Spleen (tissue), 11 donors: ENCODE results near the gene KIAA1549. TPM values are rescaled to one million over a fixed set of nuclear protein-coding genes. Genes with fewer than 3 reads are reported as not detected.

Source experiments
- DNase-seq: peaks from one replicate; pipeline ENCODE4 v3.0.0-alpha.2; 2020
- H3K27ac ChIP-seq, 8 donors: fragments of 200-600 bp; sonication (generic) in 7 of 8; 1 replicate in 4 of 8; 2 replicates in 4 of 8; pipeline versions ENCODE4 v1.5.0 to v1.8.0; 2016 to 2021; ENCODE audit warnings: inconsistent platforms in 4 of 8, mild to moderate bottlenecking in 4 of 8, moderate library complexity in 1 of 8
- H3K27me3 ChIP-seq, 7 donors: fragments of 200-600 bp; sonication (generic) in 6 of 7; replicated peaks in 1 of 7; 1 replicate in 4 of 7; 2 replicates in 3 of 7; pipeline versions ENCODE4 v1.5.0 to v1.8.0; 2016 to 2021; ENCODE audit warnings: inconsistent platforms in 3 of 7, mild to moderate bottlenecking in 1 of 7
- H3K36me3 ChIP-seq, 6 donors: fragments of 200-600 bp; sonication (generic) in 5 of 6; 1 replicate in 4 of 6; 2 replicates in 2 of 6; pipeline versions ENCODE4 v1.5.0 to v1.8.0; 2016 to 2021; ENCODE audit warnings: inconsistent platforms in 2 of 6
- H3K4me1 ChIP-seq, 6 donors: fragments of 200-600 bp; sonication (generic) in 5 of 6; 1 replicate in 3 of 6; 2 replicates in 3 of 6; pipeline versions ENCODE4 v1.5.0 to v1.8.0; 2016 to 2021; ENCODE audit warnings: inconsistent platforms in 3 of 6
- H3K4me3 ChIP-seq, 8 donors: fragments of 200-600 bp; sonication (generic) in 7 of 8; 1 replicate in 4 of 8; 2 replicates in 4 of 8; pipeline versions ENCODE4 v1.5.0 to v1.8.0; 2016 to 2021; ENCODE audit warnings: inconsistent platforms in 4 of 8, mild to moderate bottlenecking in 4 of 8, moderate library complexity in 2 of 8
- H3K9me3 ChIP-seq, 8 donors: fragments of 200-600 bp; sonication (generic) in 7 of 8; 1 replicate in 4 of 8; 2 replicates in 4 of 8; pipeline versions ENCODE4 v1.5.0 to v1.8.0; 2016 to 2021; ENCODE audit warnings: inconsistent platforms in 4 of 8
- CTCF ChIP-seq, 11 experiments: fragments of 200-600 bp in 7 of 11; fragments of 450-650 bp in 4 of 11; sonication (generic) in 4 of 11; IDR thresholded peaks in 8 of 11; conservative IDR thresholded peaks in 3 of 11; 1 replicate in 7 of 11; 2 replicates in 4 of 11; pipeline versions ENCODE4 v1.4.0 to v1.8.0; 2016 to 2021; ENCODE audit warnings: antibody characterized with exemption in 11 of 11, inconsistent platforms in 4 of 11, mild to moderate bottlenecking in 1 of 11
- POLR2A ChIP-seq, 3 donors: fragments of 450-650 bp; IDR thresholded peaks; one replicate each; pipeline ENCODE4 v1.5.1; 2017; ENCODE audit warnings: antibody characterized with exemption in 3 of 3, mild to moderate bottlenecking in 1 of 3
- POLR2AphosphoS5 ChIP-seq, 3 donors: sonication (generic); formaldehyde crosslinking; IDR thresholded peaks; one replicate each; pipeline ENCODE4 v1.5.1; 2017; ENCODE audit warnings: antibody characterized with exemption in 3 of 3
- WGBS, 5 donors: extraction: QIAGEN DNeasy Blood & Tissue Kit in 3 of 5; methylation state at CpG; one replicate each; pipeline versions ENCODE4 v1.1.5 to v1.1.7; 2013 to 2018; 5-methylcytosine and 5-hydroxymethylcytosine counted together
- intact Hi-C: fragments of 100-400 bp; cut with DNase I; formaldehyde crosslinking; loops from one replicate; pipeline ENCODE4 v1.15.0; 2023; ENCODE audit warnings: low total_unique reads
- polyA plus RNA-seq, 3 donors: library from polyadenylated mRNA; stranded (reverse); fragments of 200-250 nt; gene quantifications; one replicate each; pipeline ENCODE4 v1.2.1, GENCODE V29; 2013
- total RNA-seq, 7 donors: library from RNA; depleted of rRNA in 3 of 7; stranded (reverse); fragments of >200 nt in 3 of 7; fragmentation: NEBNext Ultra II Directional in 4 of 7; extraction: Animal tissue kit (Norgen Biotek cat#: 25700) in 4 of 7; gene quantifications; one replicate each; pipeline versions ENCODE4 v1.1.0 to v1.2.1, GENCODE V29; 2016 to 2021
- donor health status: healthy with polysubstance abuse.
- donor health status: DM: no; HTN: no; CAD: no; lungs with moderate emphysema.
- donor health status: DM: no; HTN: no; CAD: no.
- donor health status: Bipolar disorder and iron deficiency.
- donor health status: healthy.
- donor health status: DM: no; HTN: no; CAD: no.
- donor health status: DM: yes; HTN: yes; CAD: no.

KIAA1549 gene
- total and polyA plus RNA-seq, 10 donors, result 0.03 to 1.8 (median 0.85) TPM

DNA sequence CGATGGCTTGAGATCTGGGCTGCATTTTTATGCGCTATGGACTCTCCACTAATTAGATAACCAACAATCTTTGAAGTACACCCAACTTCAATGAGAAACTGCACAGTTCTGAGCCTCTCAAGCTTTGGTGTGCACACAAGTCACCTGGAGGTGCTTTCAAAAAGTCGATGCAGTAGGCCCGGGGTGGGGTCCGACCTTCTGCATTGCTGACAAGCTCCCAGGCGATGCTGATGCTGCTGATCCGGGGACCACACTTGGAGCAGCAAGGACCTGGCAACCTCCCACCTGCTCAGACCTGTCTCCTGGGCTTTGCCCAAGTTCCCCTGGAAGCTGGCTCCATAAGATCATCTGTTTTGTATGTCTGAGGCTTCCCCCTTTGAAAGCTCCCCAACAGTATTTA is 10.7 kb downstream of the KIAA1549 start:
- no peak for DNase-seq
- Histone ChIP-seq H3K4me1 (no peaks in the 10 kb centered on the region), H3K27me3 (peaks cover 0 to 6% (median 0%) of the 10 kb centered on the region in 7 donors), H3K36me3 (no peaks in the 10 kb centered on the region), H3K4me3 (no peak overlapping the region), H3K27ac (no peak overlapping the region), H3K9me3 (no peaks in the 10 kb centered on the region)
- 93 to 95% (median 94%) methylated on average over 2 to 7 of the region's 7 CpGs for WGBS, 5 donors
- intact Hi-C loops, result no loop called here
- TF ChIP-seq CTCF (IDR thresholded peaks at IDR 0.05 in 8 of 11, conservative IDR thresholded peaks at IDR 0.05 in 3 of 11) (no peak), POLR2AphosphoS5 (IDR thresholded peaks at IDR 0.05) (no peak)

DNA sequence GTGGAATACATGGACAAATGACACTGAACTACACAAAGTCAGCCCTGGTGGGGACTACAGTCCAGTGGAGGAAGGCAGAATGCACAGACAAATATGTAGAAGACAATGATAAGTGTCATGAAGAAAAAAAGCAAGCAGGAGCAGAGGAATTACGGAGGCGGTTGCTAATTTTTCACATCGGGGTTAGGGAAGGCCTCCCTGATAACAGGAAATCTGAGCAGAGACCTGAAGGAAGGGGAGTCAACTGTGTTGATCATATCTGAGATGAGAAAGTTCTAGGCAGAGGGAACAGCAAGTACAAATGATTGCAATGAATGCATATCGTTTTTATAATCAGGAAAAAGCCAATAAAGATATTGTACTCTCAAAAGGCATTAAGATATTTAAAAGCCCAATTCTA is 14.0 kb downstream of the KIAA1549 start:
- TF ChIP-seq POLR2A (IDR thresholded peaks at IDR 0.05) (no peak), CTCF (IDR thresholded peaks at IDR 0.05 in 8 of 11, conservative IDR thresholded peaks at IDR 0.05 in 3 of 11) (no peak), POLR2AphosphoS5 (IDR thresholded peaks at IDR 0.05) (no peak)
- no peaks in the 10 kb centered on the region for H3K9me3 ChIP-seq
- H3K36me3 ChIP-seq, result no peaks in the 10 kb centered on the region
- H3K4me3 ChIP-seq, result no peak overlapping the region
- no peak for DNase-seq
- H3K27me3 ChIP-seq, result no peaks in the 10 kb centered on the region
- 56 to 65% (median 57%) methylated on average over 4 of the region's 4 CpGs for WGBS, 5 donors
- H3K4me1 ChIP-seq, result no peaks in the 10 kb centered on the region
- intact Hi-C loops, result no loop called here
- no peak overlapping the region for H3K27ac ChIP-seq

GRCh38 chr7:138964624-138965436 is 16.4 kb downstream of the KIAA1549 start:
- H3K9me3 ChIP-seq, result no peaks in the 10 kb centered on the region
- WGBS, 5 donors, result 87 to 90% (median 89%) methylated on average over 15 of the region's 15 CpGs
- TF ChIP-seq POLR2A (IDR thresholded peaks at IDR 0.05) (no peak), POLR2AphosphoS5 (IDR thresholded peaks at IDR 0.05) (no peak), CTCF (IDR thresholded peaks at IDR 0.05 in 8 of 11, conservative IDR thresholded peaks at IDR 0.05 in 3 of 11) (no peak)
- H3K4me1 ChIP-seq, result no peaks in the 10 kb centered on the region
- H3K36me3 ChIP-seq, result no peaks in the 10 kb centered on the region
- H3K27me3 ChIP-seq, result no peaks in the 10 kb centered on the region
- no peak for DNase-seq
- intact Hi-C loops, result no loop called here
- H3K4me3 ChIP-seq, result no peak overlapping the region
- no peak overlapping the region for H3K27ac ChIP-seq

- intact Hi-C loops, result no loop called here
- no peaks in the 10 kb centered on the region for H3K36me3 ChIP-seq
- no peaks in the 10 kb centered on the region for H3K9me3 ChIP-seq
- H3K27ac ChIP-seq, result no peak overlapping the region
- no peaks in the 10 kb centered on the region for H3K27me3 ChIP-seq
- H3K4me3 ChIP-seq, result no peak overlapping the region
- no peaks in the 10 kb centered on the region for H3K4me1 ChIP-seq
- TF ChIP-seq POLR2AphosphoS5 (IDR thresholded peaks at IDR 0.05) (no peak), POLR2A (IDR thresholded peaks at IDR 0.05) (no peak), CTCF (IDR thresholded peaks at IDR 0.05 in 8 of 11, conservative IDR thresholded peaks at IDR 0.05 in 3 of 11) (no peak)
- no peak for DNase-seq
- WGBS, 5 donors, result 52 to 65% (median 55%) methylated on average over 5 of the region's 5 CpGs
These were observed 17.5 kb downstream of the KIAA1549 start for GRCh38 chr7:138963675-138964074.
